Activated naive CD4-positive, alpha-beta T cell treated with anti-CD3 and anti-CD28 coated beads, Interleukin-2, amount 10 ng/mL, durations not matched to agents 7 days and 5 days (primary cell): ENCODE data around the gene SNRPB2.

Source experiments
- CTCF ChIA-PET: fragments of 350-600 bp; sonication (Branson Sonifier 250); formaldehyde crosslinking; loops from one replicate; lab custom pipeline; 2021; ENCODE audit warnings: antibody characterized with exemption; lab: Charles Lee
- DNase-seq: peaks from one replicate; pipeline ENCODE4 v3.0.0-alpha.2; 2020
- H3K27ac Mint-ChIP-seq: one replicate; pipeline ENCODE4 v1.8.0; 2021; ENCODE audit warnings: mild to moderate bottlenecking, moderate library complexity, mixed read lengths
- H3K27me3 Mint-ChIP-seq: one replicate; pipeline ENCODE4 v1.8.0; 2021; ENCODE audit warnings: mild to moderate bottlenecking, mixed read lengths
- H3K36me3 Mint-ChIP-seq: one replicate; pipeline ENCODE4 v1.8.0; 2021; ENCODE audit warnings: mixed read lengths
- H3K4me1 Mint-ChIP-seq: one replicate; pipeline ENCODE4 v1.8.0; 2021; ENCODE audit warnings: mixed read lengths
- H3K4me3 Mint-ChIP-seq: one replicate; pipeline ENCODE4 v1.8.0; 2021; ENCODE audit warnings: mild to moderate bottlenecking, moderate library complexity, mixed read lengths
- H3K9me3 Mint-ChIP-seq: one replicate; pipeline ENCODE4 v1.8.0; 2021; ENCODE audit warnings: mixed read lengths

Gene SNRPB2

GRCh38 chr20:16747291-16747811 lies 17.5 kb downstream of the SNRPB2 start:
- CTCF ChIA-PET: interaction anchor here (1.3 kb wide), 1 partner anchor 15 kb away, joined by 3 read pairs; no protein-coding TSS in a partner anchor
- no peaks in the 10 kb centered on the region for H3K9me3 Mint-ChIP-seq
- no peaks in the 10 kb centered on the region for H3K4me1 Mint-ChIP-seq
- no peak overlapping the region for H3K4me3 Mint-ChIP-seq
- H3K27ac Mint-ChIP-seq: no peak overlapping the region
- H3K36me3 Mint-ChIP-seq: peaks cover 4% of the 10 kb centered on the region
- peaks cover 12% of the 10 kb centered on the region for H3K27me3 Mint-ChIP-seq
- DNase-seq: no peak

DNA sequence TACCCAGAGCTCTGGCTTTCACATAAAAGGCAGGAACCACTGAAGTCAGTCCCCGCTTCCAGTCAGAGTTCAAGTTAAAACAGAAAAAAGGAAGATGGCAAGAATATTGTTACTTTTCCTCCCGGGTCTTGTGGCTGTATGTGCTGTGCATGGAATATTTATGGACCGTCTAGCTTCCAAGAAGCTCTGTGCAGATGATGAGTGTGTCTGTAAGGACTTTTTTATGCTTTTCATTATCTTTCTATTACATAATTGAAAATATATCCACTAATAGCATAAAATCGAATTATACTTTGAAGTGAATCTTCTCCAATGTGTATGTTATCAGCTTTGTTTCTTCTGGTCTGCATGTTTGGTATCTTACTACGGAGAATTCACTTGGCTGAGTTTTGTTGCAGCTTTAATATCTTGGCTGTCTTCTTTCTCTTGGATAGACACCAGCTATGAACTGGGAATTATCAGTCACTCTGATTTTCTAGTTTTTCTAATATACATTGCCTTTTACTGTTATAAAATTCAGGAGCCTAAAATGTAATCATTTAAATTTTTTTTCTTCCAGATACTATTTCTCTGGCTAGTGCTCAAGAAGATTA lies 18.6 kb downstream of the SNRPB2 start, which contains the start of gene OTOR:
OTOR (plus strand) TSS at position 51 of the 593 bp plus-strand sequence; CDS start at position 95, 44 bp downstream.
- Mint-ChIP-seq H3K9me3 (no peaks in the 10 kb centered on the region), H3K4me3 (no peak within 1 kb of the TSS), H3K27ac (no peak within 1 kb of the TSS), H3K27me3 (peaks cover 14% of the 10 kb centered on the region), H3K36me3 (no peaks in the 10 kb centered on the region), H3K4me1 (no peaks in the 10 kb centered on the region)
- DNase-seq: no peak
- CTCF ChIA-PET: interaction anchor here (1.3 kb wide), 1 partner anchor 14 kb away, joined by 3 read pairs; no protein-coding TSS in a partner anchor

GRCh38 chr20:16749573-16749972 lies 19.7 kb downstream of the SNRPB2 start:
- Mint-ChIP-seq H3K27me3 (peaks cover 14% of the 10 kb centered on the region), H3K4me3 (no peak overlapping the region), H3K36me3 (no peaks in the 10 kb centered on the region), H3K9me3 (no peaks in the 10 kb centered on the region), H3K4me1 (no peaks in the 10 kb centered on the region), H3K27ac (no peak overlapping the region)
- no peak for DNase-seq
- CTCF ChIA-PET: interaction anchor here (1.0 to 1.1 kb wide), 2 partner anchors 14 to 16 kb away, joined by 3 read pairs; no protein-coding TSS in a partner anchor

GRCh38 chr20:16752082-16752481 lies 22.3 kb downstream of the SNRPB2 start:
- H3K36me3 Mint-ChIP-seq: no peaks in the 10 kb centered on the region
- H3K4me3 Mint-ChIP-seq: no peak overlapping the region
- CTCF ChIA-PET: no interaction called here
- peaks cover 10% of the 10 kb centered on the region for H3K27me3 Mint-ChIP-seq
- no peak overlapping the region for H3K27ac Mint-ChIP-seq
- no peaks in the 10 kb centered on the region for H3K4me1 Mint-ChIP-seq
- H3K9me3 Mint-ChIP-seq: peaks cover 1% of the 10 kb centered on the region
- no peak for DNase-seq

- Mint-ChIP-seq H3K27me3 (peaks cover 10% of the 10 kb centered on the region), H3K4me3 (no peak overlapping the region), H3K27ac (no peak overlapping the region), H3K36me3 (no peaks in the 10 kb centered on the region), H3K9me3 (peaks cover 1% of the 10 kb centered on the region), H3K4me1 (no peaks in the 10 kb centered on the region)
- CTCF ChIA-PET: no interaction called here
- no peak for DNase-seq
Measured at GRCh38 chr20:16752901-16753300, 23.1 kb downstream of the SNRPB2 start.

DNA sequence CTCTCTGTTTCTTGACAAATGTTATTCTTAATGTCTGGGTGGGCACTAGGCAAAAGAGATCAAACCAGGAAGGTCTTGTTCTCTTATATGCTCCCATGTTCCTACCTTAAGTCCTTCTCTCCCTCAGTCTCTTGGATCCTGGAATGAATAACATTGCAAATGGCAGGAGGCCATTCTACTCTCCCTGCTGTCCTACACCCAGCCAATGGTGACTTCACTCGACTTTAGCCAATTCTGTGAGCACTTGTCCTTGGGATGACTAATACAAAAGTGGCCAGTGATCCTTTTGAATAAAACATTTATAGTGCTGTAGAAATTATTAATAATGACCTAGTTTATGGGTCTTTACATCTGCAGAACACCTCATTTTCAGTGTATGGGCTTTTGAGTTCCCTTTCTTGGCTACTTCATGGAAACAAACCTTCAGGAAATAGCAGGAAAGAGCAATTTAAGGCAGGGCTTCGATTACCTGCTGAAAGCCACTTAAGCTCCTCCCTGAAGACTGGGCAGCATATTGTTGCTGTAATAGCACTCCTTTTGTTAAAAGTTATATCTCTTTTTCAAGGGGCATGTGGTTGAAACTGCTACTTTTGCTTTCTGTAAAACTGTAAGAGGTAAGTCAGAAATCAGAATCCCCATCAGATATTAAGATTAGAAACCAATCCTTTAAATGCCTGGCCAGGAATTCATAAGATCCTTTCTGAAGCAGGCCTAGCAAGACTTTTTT lies 28.8 kb downstream of the SNRPB2 start:
- CTCF ChIA-PET: no interaction called here
- H3K27ac Mint-ChIP-seq: no peak overlapping the region

DNA sequence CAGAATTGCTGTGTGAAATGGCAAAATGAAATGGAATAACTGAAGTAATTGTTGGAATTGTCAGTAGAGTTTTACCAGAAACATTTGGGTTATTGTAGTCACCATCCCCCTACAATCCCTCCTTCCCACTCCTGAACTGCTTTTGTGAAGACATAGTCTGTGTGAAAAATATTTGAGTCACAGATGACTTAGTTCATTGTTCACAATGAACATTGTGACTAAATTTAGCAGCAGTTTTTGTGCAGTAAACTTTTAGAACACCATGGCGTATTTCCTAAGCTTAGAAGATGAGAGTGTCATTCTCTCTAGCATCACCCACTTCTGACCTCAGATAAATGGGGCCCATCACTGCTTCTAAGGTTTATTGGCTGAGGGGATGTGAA lies 29.3 kb downstream of the SNRPB2 start:
- Mint-ChIP-seq H3K4me1 (no peaks in the 10 kb centered on the region), H3K9me3 (peaks cover 1% of the 10 kb centered on the region), H3K36me3 (no peaks in the 10 kb centered on the region), H3K27ac (no peak overlapping the region), H3K4me3 (no peak overlapping the region), H3K27me3 (peaks cover 14% of the 10 kb centered on the region)
- DNase-seq: no peak
- CTCF ChIA-PET: no interaction called here

More for the DNA sequence above, 28.8 kb downstream of the SNRPB2 start:
- H3K9me3 Mint-ChIP-seq: peaks cover 1% of the 10 kb centered on the region
- H3K4me3 Mint-ChIP-seq: no peak overlapping the region
- peaks cover 11% of the 10 kb centered on the region for H3K27me3 Mint-ChIP-seq
- H3K36me3 Mint-ChIP-seq: no peaks in the 10 kb centered on the region
- no peak for DNase-seq
- no peaks in the 10 kb centered on the region for H3K4me1 Mint-ChIP-seq

GRCh38 chr20:16760431-16761304 lies 30.8 kb downstream of the SNRPB2 start:
- Mint-ChIP-seq H3K36me3 (no peaks in the 10 kb centered on the region), H3K27ac (no peak overlapping the region)
- CTCF ChIA-PET: interaction anchor here (0.6 to 2.2 kb wide), 11 partner anchors 10 to 1052 kb away, joined by 3 to 11 read pairs (median 3); no protein-coding TSS in a partner anchor

GRCh38 chr20:16761305-16761829 lies 31.5 kb downstream of the SNRPB2 start:
- H3K27me3 Mint-ChIP-seq: peaks cover 20% of the 10 kb centered on the region
- H3K27ac Mint-ChIP-seq: no peak overlapping the region
- no peak overlapping the region for H3K4me3 Mint-ChIP-seq
- H3K9me3 Mint-ChIP-seq: peaks cover 1% of the 10 kb centered on the region
- no peaks in the 10 kb centered on the region for H3K36me3 Mint-ChIP-seq
- CTCF ChIA-PET: interaction anchor here (0.6 to 2.2 kb wide), 17 partner anchors 10 to 1054 kb away, joined by 3 to 11 read pairs (median 3); partner anchors contain the start of gene OTOR
- peak; percentile 64 for DNase-seq
- no peaks in the 10 kb centered on the region for H3K4me1 Mint-ChIP-seq

More at GRCh38 chr20:16760431-16761304, 30.8 kb downstream of the SNRPB2 start:
- H3K9me3 Mint-ChIP-seq: peaks cover 1% of the 10 kb centered on the region
- no peak overlapping the region for H3K4me3 Mint-ChIP-seq
- no peaks in the 10 kb centered on the region for H3K4me1 Mint-ChIP-seq
- peaks cover 16% of the 10 kb centered on the region for H3K27me3 Mint-ChIP-seq
- no peak for DNase-seq

- Mint-ChIP-seq H3K4me3 (no peak overlapping the region), H3K4me1 (no peaks in the 10 kb centered on the region), H3K9me3 (no peaks in the 10 kb centered on the region), H3K27ac (no peak overlapping the region), H3K27me3 (peaks cover 24% of the 10 kb centered on the region), H3K36me3 (no peaks in the 10 kb centered on the region)
- CTCF ChIA-PET: no interaction called here
- DNase-seq: no peak
Measured at GRCh38 chr20:16764560-16764959, 34.7 kb downstream of the SNRPB2 start.

- DNase-seq: no peak
- Mint-ChIP-seq H3K36me3 (no peaks in the 10 kb centered on the region), H3K4me1 (no peaks in the 10 kb centered on the region), H3K4me3 (no peak overlapping the region), H3K27ac (no peak overlapping the region), H3K27me3 (peaks cover 10% of the 10 kb centered on the region), H3K9me3 (no peaks in the 10 kb centered on the region)
- CTCF ChIA-PET: no interaction called here
Measured at GRCh38 chr20:16771213-16771612, 41.4 kb downstream of the SNRPB2 start.

DNA sequence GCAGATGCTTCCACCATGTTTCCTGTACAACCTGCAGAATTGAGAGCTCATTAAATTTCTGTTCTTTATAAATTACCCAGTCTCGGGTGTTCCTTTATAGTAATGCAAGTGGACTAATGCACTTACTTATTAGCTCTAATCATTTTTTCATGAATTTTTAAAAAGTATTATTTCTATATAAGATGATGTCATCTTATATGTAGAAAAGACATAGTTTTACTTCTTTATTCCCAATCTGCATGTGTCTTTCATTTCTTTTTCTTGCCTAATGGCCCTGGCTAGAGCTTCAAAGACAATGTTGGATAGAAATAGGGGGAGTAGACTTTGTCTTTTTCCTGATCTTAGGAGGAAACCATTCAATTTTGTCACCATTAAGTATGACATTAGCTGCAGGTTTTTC lies 46.1 kb downstream of the SNRPB2 start:
- Mint-ChIP-seq H3K27me3 (peaks cover 6% of the 10 kb centered on the region), H3K9me3 (no peaks in the 10 kb centered on the region), H3K36me3 (no peaks in the 10 kb centered on the region), H3K4me3 (no peak overlapping the region), H3K27ac (no peak overlapping the region), H3K4me1 (no peaks in the 10 kb centered on the region)
- CTCF ChIA-PET: no interaction called here
- no peak for DNase-seq

GRCh38 chr20:16777126-16777525 lies 47.3 kb downstream of the SNRPB2 start:
- no peaks in the 10 kb centered on the region for H3K36me3 Mint-ChIP-seq
- H3K9me3 Mint-ChIP-seq: no peaks in the 10 kb centered on the region
- CTCF ChIA-PET: no interaction called here
- no peak overlapping the region for H3K27ac Mint-ChIP-seq
- H3K4me1 Mint-ChIP-seq: no peaks in the 10 kb centered on the region
- no peak for DNase-seq
- no peak overlapping the region for H3K4me3 Mint-ChIP-seq
- H3K27me3 Mint-ChIP-seq: peaks cover 6% of the 10 kb centered on the region
